CD14-positive monocyte (primary cell): ENCODE data around the gene MXRA7. TPM values are rescaled to one million over a fixed set of nuclear protein-coding genes. Genes with fewer than 3 reads are reported as not detected.

Experiments used
- DNase-seq, 3 donors: peaks; one replicate each; pipeline ENCODE4 v3.0.0-alpha.2; 2011 to 2022
- H2AFZ ChIP-seq: 2 replicates; pipeline ENCODE4 v1.6.0; 2012; ENCODE audit warnings: mild to moderate bottlenecking, low read depth, low read length, inconsistent platforms; ENCODE audit not compliant: insufficient read depth, poor library complexity, severe bottlenecking
- H3K27ac ChIP-seq, 2 donors: 1 replicate in 1 of 2; 2 replicates in 1 of 2; pipeline ENCODE4 v1.5.1; 2012 to 2013; ENCODE audit warnings: low read length in 2 of 2, control low read depth in 1 of 2, inconsistent platforms in 1 of 2, low read depth in 1 of 2, mild to moderate bottlenecking in 1 of 2
- H3K27me3 ChIP-seq, 2 donors: one replicate each; pipeline versions ENCODE4 v1.6.0 to v1.6.1; 2011 to 2013; ENCODE audit warnings: low read length in 2 of 2; ENCODE audit not compliant: control insufficient read depth in 2 of 2, insufficient read depth in 2 of 2
- H3K36me3 ChIP-seq, 2 donors: replicated peaks in 1 of 2; 1 replicate in 1 of 2; 2 replicates in 1 of 2; pipeline versions ENCODE4 v1.5.1 to v1.6.1; 2012 to 2013; ENCODE audit warnings: low read length in 2 of 2, control low read depth in 1 of 2, inconsistent platforms in 1 of 2, mild to moderate bottlenecking in 1 of 2; ENCODE audit not compliant: insufficient read depth in 2 of 2, control insufficient read depth in 1 of 2
- H3K4me1 ChIP-seq, 2 donors: 1 replicate in 1 of 2; 2 replicates in 1 of 2; pipeline versions ENCODE4 v1.5.1 to v1.6.1; 2012 to 2013; ENCODE audit warnings: low read length in 2 of 2, control low read depth in 1 of 2, inconsistent platforms in 1 of 2, mild to moderate bottlenecking in 1 of 2, moderate library complexity in 1 of 2; ENCODE audit not compliant: insufficient read depth in 2 of 2, control insufficient read depth in 1 of 2
- H3K4me2 ChIP-seq: replicated peaks from 2 replicates; pipeline ENCODE3; 2012; ENCODE audit warnings: low read length, moderate library complexity, mild to moderate bottlenecking; ENCODE audit not compliant: poor library complexity, severe bottlenecking; ENCODE audit errors: extremely low read depth
- H3K4me3 ChIP-seq, 3 experiments: fragments of 200-600 bp in 1 of 3; sonication (generic) in 1 of 3; replicated peaks in 1 of 3; 1 replicate in 2 of 3; 2 replicates in 1 of 3; pipeline ENCODE4 v1.5.1; 2011 to 2013; ENCODE audit warnings: low read length in 3 of 3, mild to moderate bottlenecking in 3 of 3, control low read depth in 2 of 3, low read depth in 2 of 3, inconsistent platforms in 1 of 3, moderate library complexity in 1 of 3
- H3K79me2 ChIP-seq: 2 replicates; pipeline ENCODE4 v1.6.0; 2012; ENCODE audit warnings: mild to moderate bottlenecking, control low read depth, inconsistent platforms, low read length, moderate library complexity; ENCODE audit not compliant: insufficient read depth
- H3K9ac ChIP-seq: 2 replicates; pipeline ENCODE4 v1.6.0; 2017; ENCODE audit warnings: low read length, mild to moderate bottlenecking; ENCODE audit not compliant: insufficient read depth, poor library complexity, severe bottlenecking
- H3K9me3 ChIP-seq, 2 donors: replicated peaks in 1 of 2; 1 replicate in 1 of 2; 2 replicates in 1 of 2; pipeline versions ENCODE4 v1.5.1 to v1.6.1; 2012 to 2013; ENCODE audit warnings: low read length in 2 of 2, control low read depth in 1 of 2; ENCODE audit not compliant: control insufficient read depth in 1 of 2, insufficient read depth in 1 of 2
- H4K20me1 ChIP-seq: 2 replicates; pipeline ENCODE4 v1.6.0; 2012; ENCODE audit warnings: mild to moderate bottlenecking, low read length, control low read depth, moderate library complexity; ENCODE audit not compliant: insufficient read depth
- H3K27ac Mint-ChIP-seq, 7 donors: one replicate each; pipeline ENCODE4 v1.8.0; 2020; ENCODE audit warnings: mild to moderate bottlenecking in 7 of 7, mixed read lengths in 7 of 7, moderate library complexity in 6 of 7, inconsistent platforms in 2 of 7
- H3K27me3 Mint-ChIP-seq, 3 donors: one replicate each; pipeline ENCODE4 v1.8.0; 2021 to 2022; ENCODE audit warnings: low read depth in 3 of 3, mild to moderate bottlenecking in 3 of 3, mixed read lengths in 3 of 3, moderate library complexity in 3 of 3, inconsistent platforms in 1 of 3
- H3K36me3 Mint-ChIP-seq, 2 donors: one replicate each; pipeline ENCODE4 v1.8.0; 2020; ENCODE audit warnings: mixed read lengths in 2 of 2, inconsistent platforms in 1 of 2, mild to moderate bottlenecking in 1 of 2
- H3K4me1 Mint-ChIP-seq: one replicate; pipeline ENCODE4 v1.8.0; 2020; ENCODE audit warnings: mild to moderate bottlenecking, mixed read lengths
- H3K4me3 Mint-ChIP-seq, 2 donors: one replicate each; pipeline ENCODE4 v1.8.0; 2020; ENCODE audit warnings: mild to moderate bottlenecking in 2 of 2, mixed read lengths in 2 of 2, moderate library complexity in 1 of 2
- H3K9me3 Mint-ChIP-seq, 7 donors: one replicate each; pipeline ENCODE4 v1.8.0; 2020 to 2022; ENCODE audit warnings: mixed read lengths in 7 of 7, mild to moderate bottlenecking in 6 of 7, moderate library complexity in 6 of 7, inconsistent platforms in 2 of 7
- WGBS: methylation state at CpG from one replicate; pipeline ENCODE4 v1.1.5; 2013; ENCODE audit warnings: missing lambda C conversion rate; ENCODE audit not compliant: insufficient coverage; 5-methylcytosine and 5-hydroxymethylcytosine counted together
- intact Hi-C, 2 donors: fragments of 100-400 bp; cut with micrococcal nuclease; formaldehyde crosslinking; loops; one replicate each; pipeline versions ENCODE4 v1.15.0 to v1.15.1; 2023
- polyA plus RNA-seq, 3 donors: library from polyadenylated mRNA; depleted of rRNA in 1 of 3; unstranded in 2 of 3; stranded (reverse) in 1 of 3; fragments of 300-500 nt in 2 of 3; fragments of >200 nt in 1 of 3; fragmentation: Illumina TruSeq in 2 of 3; gene quantifications; 1 replicate in 2 of 3; 2 replicates in 1 of 3; pipeline ENCODE4 v1.2.3, GENCODE V29; 2012 to 2021
- TF ChIP-seq, protein P1 (sequence below): fragments of 200-600 bp; IDR thresholded peaks from one replicate; pipeline ENCODE4 v1.8.0; 2022; ENCODE audit warnings: antibody characterized with exemption, mild to moderate bottlenecking

The MXRA7 gene
- polyA plus RNA-seq, 3 donors: 0.13 to 0.81 (median 0.30) TPM

DNA sequence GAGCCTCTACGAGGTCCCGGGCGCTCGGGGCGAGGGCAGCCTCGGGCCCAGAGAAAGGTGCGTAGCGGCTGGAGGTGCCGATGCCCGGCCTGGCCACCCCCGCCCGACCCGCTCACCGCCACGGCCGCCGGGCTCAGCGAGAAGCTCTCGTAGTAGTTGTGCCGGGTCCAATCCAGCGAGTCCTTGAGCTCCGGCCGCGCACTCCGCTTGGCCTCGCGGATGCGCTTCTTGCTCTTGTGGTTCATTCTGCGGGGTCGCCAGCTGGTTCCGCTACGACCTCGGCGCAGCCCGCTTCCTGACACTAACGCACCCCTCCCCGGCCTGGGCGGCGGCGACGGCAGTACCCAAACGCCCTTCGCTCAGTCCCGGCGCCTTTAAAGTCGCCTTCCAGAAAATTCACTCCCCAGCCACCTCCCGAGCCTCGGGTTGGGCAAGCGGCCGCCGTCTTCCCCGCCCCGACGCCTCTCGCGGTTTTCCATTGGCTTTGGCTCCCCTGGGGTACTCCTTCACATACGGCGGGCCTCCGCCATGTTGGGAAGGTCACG, 15.5 kb upstream of the MXRA7 start, which contains the start of gene JMJD6:
Gene JMJD6 (minus strand): TSS at position 376 of the 545 bp plus-strand sequence. CDS start 131 bp downstream, at position 245.
- intact Hi-C loops: loop anchor here (1.0 to 10.0 kb wide), 3 partner anchors 11 to 54 kb away; partner anchors contain the start of gene SRSF2 (in 1 of the 2)
- H3K4me2 ChIP-seq: peak within 1 kb of the TSS; percentile 86
- H3K4me3 ChIP-seq: peak within 1 kb of the TSS; percentile 91 to 97 (median 92)
- Mint-ChIP-seq H3K27ac (peak within 1 kb of the TSS; percentile 94 to 98 (median 97)), H3K4me3 (peak within 1 kb of the TSS; percentile 92 to 95), H3K36me3 (peaks cover 42 to 62% of the 10 kb centered on the region in 2 donors), H3K27me3 (peaks cover 0 to 2% (median 0%) of the 10 kb centered on the region in 3 donors), H3K4me1 (peaks cover 37% of the 10 kb centered on the region), H3K9me3 (peaks cover 0 to 2% (median 0%) of the 10 kb centered on the region in 7 donors)
- H4K20me1 ChIP-seq: peaks cover 64% of the 10 kb centered on the region
- peak within 1 kb of the TSS; percentile 59 for H2AFZ ChIP-seq
- H3K27ac ChIP-seq: peak within 1 kb of the TSS; percentile 98
- peaks cover 87% of the 10 kb centered on the region for H3K79me2 ChIP-seq
- no peaks in the 10 kb centered on the region for H3K9me3 ChIP-seq
- WGBS: under 1% methylated on average over 54 of the region's 60 CpGs
- TF ChIP-seq, protein P1, sequence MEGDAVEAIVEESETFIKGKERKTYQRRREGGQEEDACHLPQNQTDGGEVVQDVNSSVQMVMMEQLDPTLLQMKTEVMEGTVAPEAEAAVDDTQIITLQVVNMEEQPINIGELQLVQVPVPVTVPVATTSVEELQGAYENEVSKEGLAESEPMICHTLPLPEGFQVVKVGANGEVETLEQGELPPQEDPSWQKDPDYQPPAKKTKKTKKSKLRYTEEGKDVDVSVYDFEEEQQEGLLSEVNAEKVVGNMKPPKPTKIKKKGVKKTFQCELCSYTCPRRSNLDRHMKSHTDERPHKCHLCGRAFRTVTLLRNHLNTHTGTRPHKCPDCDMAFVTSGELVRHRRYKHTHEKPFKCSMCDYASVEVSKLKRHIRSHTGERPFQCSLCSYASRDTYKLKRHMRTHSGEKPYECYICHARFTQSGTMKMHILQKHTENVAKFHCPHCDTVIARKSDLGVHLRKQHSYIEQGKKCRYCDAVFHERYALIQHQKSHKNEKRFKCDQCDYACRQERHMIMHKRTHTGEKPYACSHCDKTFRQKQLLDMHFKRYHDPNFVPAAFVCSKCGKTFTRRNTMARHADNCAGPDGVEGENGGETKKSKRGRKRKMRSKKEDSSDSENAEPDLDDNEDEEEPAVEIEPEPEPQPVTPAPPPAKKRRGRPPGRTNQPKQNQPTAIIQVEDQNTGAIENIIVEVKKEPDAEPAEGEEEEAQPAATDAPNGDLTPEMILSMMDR: no peak
- peaks cover 32 to 53% of the 10 kb centered on the region in 2 donors for H3K36me3 ChIP-seq
- H3K9ac ChIP-seq: peak within 1 kb of the TSS; percentile 98
- peaks cover 28 to 32% of the 10 kb centered on the region in 2 donors for H3K4me1 ChIP-seq
- peak; percentile 91 to 97 (median 94) for DNase-seq
- H3K27me3 ChIP-seq: no peaks in the 10 kb centered on the region

DNA sequence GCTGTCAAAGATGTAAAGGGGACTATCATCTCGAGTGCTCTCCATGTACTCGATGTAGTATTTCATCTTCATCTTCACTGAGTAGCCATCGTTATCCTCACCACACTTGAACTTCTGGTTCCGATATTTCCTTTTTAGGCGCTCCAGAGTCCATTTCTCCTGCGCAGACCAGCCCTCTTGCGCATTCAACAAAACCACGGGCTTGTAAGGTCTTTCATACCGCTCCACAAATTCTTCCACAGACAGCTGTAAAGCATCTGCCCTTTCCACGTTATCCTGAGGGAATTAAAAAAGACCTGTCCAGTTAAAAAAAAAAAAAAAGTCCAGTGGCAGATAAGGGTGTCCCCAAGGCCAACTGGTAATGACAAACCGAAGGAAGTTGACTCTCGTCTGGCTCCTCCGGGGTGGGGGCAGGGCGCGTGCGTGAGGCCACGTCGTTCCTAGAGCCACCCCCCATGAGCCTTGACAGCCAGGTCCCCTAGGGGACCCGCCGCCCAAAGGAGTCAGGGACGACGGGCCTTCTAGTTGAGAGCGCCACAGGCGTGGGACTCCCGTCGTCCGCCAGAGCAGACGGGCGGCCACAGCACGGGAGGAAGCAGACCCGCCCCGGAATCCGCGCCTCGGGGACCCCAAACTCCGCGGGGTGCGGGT, 14.9 kb upstream of the MXRA7 start:
- H3K4me3 ChIP-seq: peak overlapping the region; percentile 91 to 97 (median 92)
- H3K4me3 Mint-ChIP-seq: peak overlapping the region; percentile 92 to 95
- peak; percentile 80 to 84 (median 83) for DNase-seq
- H3K36me3 Mint-ChIP-seq: peaks cover 47 to 65% of the 10 kb centered on the region in 2 donors
- H3K27me3 Mint-ChIP-seq: peaks cover 0 to 2% (median 0%) of the 10 kb centered on the region in 3 donors
- peaks cover 66% of the 10 kb centered on the region for H4K20me1 ChIP-seq
- H3K4me1 Mint-ChIP-seq: peaks cover 37% of the 10 kb centered on the region
- intact Hi-C loops: loop anchor here (1.0 to 10.0 kb wide), 4 partner anchors 9 to 53 kb away; partner anchors contain the start of gene SRSF2 (in 1 of the 2)
- peak overlapping the region; percentile 86 for H3K4me2 ChIP-seq
- no peaks in the 10 kb centered on the region for H3K9me3 ChIP-seq
- peak overlapping the region; percentile 94 to 98 (median 97) for H3K27ac Mint-ChIP-seq
- peak overlapping the region; percentile 98 for H3K27ac ChIP-seq
- peak overlapping the region; percentile 98 for H3K9ac ChIP-seq
- TF ChIP-seq, protein P1: no peak
- 8% methylated on average over 37 of the region's 38 CpGs for WGBS
- H3K36me3 ChIP-seq: peaks cover 37 to 55% of the 10 kb centered on the region in 2 donors
- peaks cover 28 to 32% of the 10 kb centered on the region in 2 donors for H3K4me1 ChIP-seq
- H3K79me2 ChIP-seq: peaks cover 85% of the 10 kb centered on the region
- peaks cover 0 to 2% (median 0%) of the 10 kb centered on the region in 7 donors for H3K9me3 Mint-ChIP-seq
- H2AFZ ChIP-seq: peak overlapping the region; percentile 38
- no peaks in the 10 kb centered on the region for H3K27me3 ChIP-seq
